ENCODE data around the gene FAM168A. TPM values are rescaled to one million over a fixed set of nuclear protein-coding genes. Genes with fewer than 3 reads are reported as not detected.

FAM168A gene
- total and polyA plus RNA-seq, 2 of the 8 experiments (the other 6 are each of a cell fraction or from before 2014, with no cell fraction given): 17.1 to 21.6 TPM

DNA sequence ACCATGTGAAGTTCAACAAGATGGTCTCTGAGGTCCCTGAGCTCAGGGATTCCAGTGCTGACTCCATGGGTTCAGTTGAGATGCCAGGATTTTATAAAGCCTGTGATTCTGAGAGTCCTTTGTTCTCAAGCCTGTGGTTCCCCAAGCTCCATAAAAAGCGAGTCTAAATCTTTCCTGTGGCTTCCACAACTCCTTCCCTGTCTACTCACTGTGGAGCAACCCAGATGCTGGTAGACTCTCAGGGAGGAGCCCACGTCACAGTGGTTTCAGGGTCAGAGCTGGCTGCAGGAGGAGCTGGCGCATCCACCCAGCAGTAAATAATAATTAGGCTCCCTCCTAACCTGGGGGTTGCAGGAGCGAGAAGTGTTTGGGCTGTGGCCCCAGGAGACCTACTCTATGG is 223.8 kb downstream of the FAM168A start (continued):
- TF ChIP-seq RFX5 (IDR thresholded peaks at IDR 0.05; ENCODE audit: borderline replicate concordance, low read depth, low read length) (no peak), TBP (IDR thresholded peaks at IDR 0.05; ENCODE audit: low read depth, low read length) (no peak), SIX5 (IDR thresholded peaks at IDR 0.05; ENCODE audit: low read depth, low read length) (no peak), BACH1 (IDR thresholded peaks at IDR 0.05; ENCODE audit: low read length) (no peak), TEAD4 (IDR thresholded peaks at IDR 0.05; ENCODE audit: low read depth, low read length) (no peak), GTF2F1 (IDR thresholded peaks at IDR 0.05; ENCODE audit: borderline replicate concordance, low read depth, low read length) (no peak), POLR2A (IDR thresholded peaks at IDR 0.05; ENCODE audit: control extremely low read depth in 1 of 2, low read depth in 2 of 2, low read length in 2 of 2) (no peak), CBX5 (IDR thresholded peaks at IDR 0.05; ENCODE audit: low read depth, low read length) (no peak)

Measured in H1 (cell line).